Keratinocyte (primary cell): ENCODE results near the gene NT5DC3. TPM values are rescaled to one million over a fixed set of nuclear protein-coding genes. Genes with fewer than 3 reads are reported as not detected.

Source experiments
- DNase-seq: peaks from one replicate; pipeline ENCODE4 v3.0.0-alpha.2; 2011; ENCODE audit warnings: low read depth, missing footprints, low spot score
- FAIRE-seq: peaks from 2 replicates; lab custom pipeline; 2011; peaks lifted over from hg19 to GRCh38; lab: Jason Lieb, UNC
- H2AFZ ChIP-seq: 2 replicates; pipeline ENCODE4 v1.6.0; 2012; ENCODE audit warnings: low read length, control low read depth, inconsistent platforms; ENCODE audit not compliant: control insufficient read depth
- H3K27ac ChIP-seq: 2 replicates; pipeline ENCODE4 v1.5.1; 2011; ENCODE audit warnings: low read length; ENCODE audit not compliant: control insufficient read depth, insufficient read depth
- H3K27me3 ChIP-seq: 3 replicates; pipeline ENCODE4 v1.6.0; 2011; ENCODE audit warnings: low read length; ENCODE audit not compliant: control insufficient read depth, insufficient read depth; ENCODE audit errors: extremely low read depth
- H3K36me3 ChIP-seq, 2 experiments: 2 replicates in 1 of 2; 3 replicates in 1 of 2; pipeline ENCODE4 v1.5.1; 2011; ENCODE audit warnings: low read length in 2 of 2, mild to moderate bottlenecking in 1 of 2; ENCODE audit not compliant: control insufficient read depth in 2 of 2, insufficient read depth in 2 of 2; ENCODE audit errors: extremely low read depth in 1 of 2
- H3K4me1 ChIP-seq: 3 replicates; pipeline ENCODE4 v1.5.1; 2011; ENCODE audit warnings: low read length; ENCODE audit not compliant: control insufficient read depth, insufficient read depth; ENCODE audit errors: extremely low read depth
- H3K4me2 ChIP-seq: 3 replicates; pipeline ENCODE4 v1.6.0; 2011; ENCODE audit warnings: low read depth, low read length; ENCODE audit not compliant: control insufficient read depth, insufficient read depth; ENCODE audit errors: extremely low read depth
- H3K4me3 ChIP-seq, 3 experiments: fragments of 200-600 bp in 1 of 3; sonication (generic) in 1 of 3; 2 replicates in 2 of 3; 3 replicates in 1 of 3; pipeline ENCODE4 v1.5.1; 2011 to 2016; ENCODE audit warnings: low read length in 3 of 3, mild to moderate bottlenecking in 3 of 3, control low read depth in 2 of 3, inconsistent platforms in 1 of 3, low read depth in 1 of 3, mixed read lengths in 1 of 3, mixed run types in 1 of 3, moderate library complexity in 1 of 3; ENCODE audit not compliant: control insufficient read depth in 2 of 3, insufficient read depth in 2 of 3; ENCODE audit errors: extremely low read depth in 1 of 3
- H3K79me2 ChIP-seq: 2 replicates; pipeline ENCODE4 v1.6.0; 2012; ENCODE audit warnings: low read length; ENCODE audit not compliant: control insufficient read depth, insufficient read depth
- H3K9ac ChIP-seq: 3 replicates; pipeline ENCODE4 v1.6.0; 2011; ENCODE audit warnings: low read length; ENCODE audit not compliant: control insufficient read depth, insufficient read depth; ENCODE audit errors: extremely low read depth
- H3K9me1 ChIP-seq: 3 replicates; pipeline ENCODE4 v1.6.0; 2011; ENCODE audit warnings: low read length; ENCODE audit not compliant: control insufficient read depth, insufficient read depth; ENCODE audit errors: extremely low read depth
- H3K9me3 ChIP-seq: 2 replicates; pipeline ENCODE4 v1.5.1; 2012; ENCODE audit warnings: low read depth, low read length; ENCODE audit not compliant: control insufficient read depth
- H4K20me1 ChIP-seq: 3 replicates; pipeline ENCODE4 v1.6.0; 2011; ENCODE audit warnings: low read length; ENCODE audit not compliant: control insufficient read depth, insufficient read depth; ENCODE audit errors: extremely low read depth
- CTCF ChIP-seq, 3 experiments: IDR thresholded peaks in 1 of 3; conservative IDR thresholded peaks in 1 of 3; optimal IDR thresholded peaks in 1 of 3; 2 replicates in 2 of 3; 3 replicates in 1 of 3; pipeline versions ENCODE3 to v1.5.1; 2011; ENCODE audit warnings: low read length in 3 of 3, mild to moderate bottlenecking in 3 of 3, moderate library complexity in 2 of 3, control low read depth in 1 of 3, inconsistent platforms in 1 of 3; ENCODE audit not compliant: insufficient read depth in 2 of 3; ENCODE audit errors: extremely low read depth in 1 of 3
- EZH2 ChIP-seq: IDR thresholded peaks from one replicate; pipeline ENCODE4 v1.6.1; 2012; ENCODE audit warnings: inconsistent platforms, mild to moderate bottlenecking, low read length, moderate library complexity
- dilution Hi-C: fragments of 300-500 bp; cut with MboI; formaldehyde crosslinking; loops from one replicate; pipeline ENCODE4 v1.7.0; 2020; ENCODE audit warnings: low sequenced_read_pairs; ENCODE audit not compliant: extremely low pct_ligation_motif_present
- polyA plus RNA-seq, 5 experiments: library from polyadenylated mRNA; depleted of rRNA in 3 of 5; stranded (reverse) in 3 of 5; stranded (forward) in 1 of 5; unstranded in 1 of 5; fragments of >200 nt; gene quantifications; 1 replicate in 1 of 5; 2 replicates in 3 of 5; 3 replicates in 1 of 5; pipeline versions ENCODE4 v1.2.1 to v1.2.3, GENCODE V29; 2011 to 2012; ENCODE audit warnings: missing spikeins in 2 of 5, low read depth in 1 of 5, low replicate concordance in 1 of 5

Gene NT5DC3
- polyA plus RNA-seq, 1 donor (not counting 4 experiments of a cell fraction or from before 2014, with no cell fraction given), result 12.8 TPM

- FAIRE-seq, result no peak
- no peak overlapping the region for H3K27ac ChIP-seq
- no peaks in the 10 kb centered on the region for H3K4me1 ChIP-seq
- no peaks in the 10 kb centered on the region for H3K9me3 ChIP-seq
- no peak overlapping the region for H3K4me3 ChIP-seq
- dilution Hi-C loops, result no loop called here
- H3K9me1 ChIP-seq, result no peaks in the 10 kb centered on the region
- H3K4me2 ChIP-seq, result no peak overlapping the region
- H3K9ac ChIP-seq, result no peak overlapping the region
- no peaks in the 10 kb centered on the region for H3K79me2 ChIP-seq
- DNase-seq, result no peak
- H3K36me3 ChIP-seq, result no peaks in the 10 kb centered on the region
- H2AFZ ChIP-seq, result no peak overlapping the region
- no peak for TF ChIP-seq CTCF (optimal IDR thresholded peaks at IDR 0.05 in 1 of 3, IDR thresholded peaks at IDR 0.05 in 1 of 3, conservative IDR thresholded peaks at IDR 0.05 in 1 of 3; ENCODE audit: extremely low read depth in 1 of 3, insufficient read depth in 2 of 3, low read length in 3 of 3)
- TF ChIP-seq EZH2, result no peak
- H4K20me1 ChIP-seq, result no peaks in the 10 kb centered on the region
- no peaks in the 10 kb centered on the region for H3K27me3 ChIP-seq
Measured at GRCh38 chr12:103731539-103731938, 109.5 kb downstream of the NT5DC3 start.

GRCh38 chr12:103729499-103729898 is 111.5 kb downstream of the NT5DC3 start:
- Histone ChIP-seq H3K9me1 (no peaks in the 10 kb centered on the region), H3K27ac (no peak overlapping the region), H2AFZ (no peak overlapping the region), H3K9me3 (no peaks in the 10 kb centered on the region), H3K27me3 (no peaks in the 10 kb centered on the region), H3K36me3 (no peaks in the 10 kb centered on the region), H3K4me3 (no peak overlapping the region), H3K4me1 (no peaks in the 10 kb centered on the region), H3K9ac (no peak overlapping the region), H3K4me2 (no peak overlapping the region), H3K79me2 (no peaks in the 10 kb centered on the region), H4K20me1 (no peaks in the 10 kb centered on the region)
- dilution Hi-C loops, result no loop called here
- TF ChIP-seq EZH2, result no peak
- TF ChIP-seq CTCF (optimal IDR thresholded peaks at IDR 0.05 in 1 of 3, IDR thresholded peaks at IDR 0.05 in 1 of 3, conservative IDR thresholded peaks at IDR 0.05 in 1 of 3; ENCODE audit: extremely low read depth in 1 of 3, insufficient read depth in 2 of 3, low read length in 3 of 3), result no peak
- DNase-seq, result no peak
- no peak for FAIRE-seq
